IPS DF 6.9 (cell line): ENCODE results near the gene RPA1.
"Not testable (repeated sequence)": the region's sequence is repeated elsewhere in the genome, so short reads cannot be mapped to it uniquely, and the experiment has no call there.

Source experiments
- DNase-seq: peaks from one replicate; pipeline ENCODE4 v3.0.0-alpha.2; 2013; ENCODE audit warnings: low read depth, low spot score
- H3K27ac ChIP-seq: one replicate; pipeline ENCODE4 v1.5.1; 2013; ENCODE audit warnings: low read length, control low read depth
- H3K27me3 ChIP-seq: 2 replicates; pipeline ENCODE4 v1.6.1; 2013; ENCODE audit warnings: mild to moderate bottlenecking, low read length; ENCODE audit not compliant: control insufficient read depth, insufficient read depth
- H3K36me3 ChIP-seq: 2 replicates; pipeline ENCODE4 v1.6.1; 2013; ENCODE audit warnings: low read length; ENCODE audit not compliant: control insufficient read depth, insufficient read depth
- H3K4me1 ChIP-seq: 2 replicates; pipeline ENCODE4 v1.6.1; 2013; ENCODE audit warnings: low read length; ENCODE audit not compliant: control insufficient read depth, insufficient read depth
- H3K4me3 ChIP-seq: 2 replicates; pipeline ENCODE4 v1.5.1; 2013; ENCODE audit warnings: mild to moderate bottlenecking, low read length
- H3K9me3 ChIP-seq: 2 replicates; pipeline ENCODE4 v1.6.1; 2013; ENCODE audit warnings: low read length, inconsistent platforms; ENCODE audit not compliant: control insufficient read depth, insufficient read depth
- WGBS: extraction: QIAGEN DNeasy Blood & Tissue Kit; methylation state at CpG from one replicate; pipeline ENCODE4 v1.1.7; 2013; ENCODE audit warnings: mixed read lengths, missing lambda C conversion rate; ENCODE audit not compliant: insufficient read length, insufficient coverage; 5-methylcytosine and 5-hydroxymethylcytosine counted together

RPA1 gene

GRCh38 chr17:1895479-1895878, 65.7 kb downstream of the RPA1 start:
- not testable (repeated sequence) for DNase-seq, H3K4me3 ChIP-seq, H3K4me1 ChIP-seq, H3K27ac ChIP-seq, H3K9me3 ChIP-seq, H3K27me3 ChIP-seq
- no CpG with 5 or more reads among the region's 11 CpGs for WGBS
- H3K36me3 ChIP-seq, result peaks cover 20% of the 10 kb centered on the region

- Histone ChIP-seq H3K27me3 (no peaks in the 10 kb centered on the region), H3K36me3 (peaks cover 18% of the 10 kb centered on the region), H3K9me3 (no peaks in the 10 kb centered on the region), H3K27ac (no peak overlapping the region), H3K4me3 (no peak overlapping the region), H3K4me1 (no peaks in the 10 kb centered on the region)
- DNase-seq, result no peak
- no CpG with 5 or more reads among the region's 25 CpGs for WGBS
Measured at GRCh38 chr17:1896243-1897104, 66.7 kb downstream of the RPA1 start.

GRCh38 chr17:1897105-1897656, 67.4 kb downstream of the RPA1 start:
- Histone ChIP-seq H3K4me1 (no peaks in the 10 kb centered on the region), H3K36me3 (peaks cover 18% of the 10 kb centered on the region), H3K27me3 (no peaks in the 10 kb centered on the region), H3K4me3 (no peak overlapping the region), H3K27ac (no peak overlapping the region), H3K9me3 (no peaks in the 10 kb centered on the region)
- WGBS, result no CpG with 5 or more reads among the region's 18 CpGs
- DNase-seq, result no peak

- H3K27ac ChIP-seq, result no peak overlapping the region
- no peak for DNase-seq
- H3K4me1 ChIP-seq, result no peaks in the 10 kb centered on the region
- no peaks in the 10 kb centered on the region for H3K9me3 ChIP-seq
- no CpG with 5 or more reads among the region's 17 CpGs for WGBS
- H3K36me3 ChIP-seq, result peaks cover 18% of the 10 kb centered on the region
- no peaks in the 10 kb centered on the region for H3K27me3 ChIP-seq
- no peak overlapping the region for H3K4me3 ChIP-seq
Measured at GRCh38 chr17:1898332-1898731, 68.5 kb downstream of the RPA1 start.

GRCh38 chr17:1898872-1899271, 69.1 kb downstream of the RPA1 start:
- no peak for DNase-seq
- Histone ChIP-seq H3K4me3 (no peak overlapping the region), H3K4me1 (no peaks in the 10 kb centered on the region), H3K36me3 (peaks cover 18% of the 10 kb centered on the region), H3K27me3 (no peaks in the 10 kb centered on the region), H3K9me3 (no peaks in the 10 kb centered on the region), H3K27ac (no peak overlapping the region)
- WGBS, result no CpG with 5 or more reads among the region's 12 CpGs

GRCh38 chr17:1899403-1900000, 69.7 kb downstream of the RPA1 start:
- no peaks in the 10 kb centered on the region for H3K9me3 ChIP-seq
- H3K27ac ChIP-seq, result no peak overlapping the region
- H3K36me3 ChIP-seq, result peaks cover 18% of the 10 kb centered on the region
- H3K4me3 ChIP-seq, result no peak overlapping the region
- H3K27me3 ChIP-seq, result no peaks in the 10 kb centered on the region; the same call in 1 of the 2 replicates
- no CpG with 5 or more reads among the region's 8 CpGs for WGBS
- DNase-seq, result no peak
- no peaks in the 10 kb centered on the region for H3K4me1 ChIP-seq

- no CpG with 5 or more reads among the region's 17 CpGs for WGBS
- no peaks in the 10 kb centered on the region; the same call in 1 of the 2 replicates for H3K4me1 ChIP-seq
- no peaks in the 10 kb centered on the region for H3K36me3 ChIP-seq
- no peak overlapping the region for H3K27ac ChIP-seq
- H3K27me3 ChIP-seq, result peaks cover 37% of the 10 kb centered on the region
- no peak for DNase-seq
- no peak overlapping the region for H3K4me3 ChIP-seq
- no peaks in the 10 kb centered on the region for H3K9me3 ChIP-seq
Measured at GRCh38 chr17:1904273-1905182, 74.7 kb downstream of the RPA1 start.

GRCh38 chr17:1905190-1905913, 75.5 kb downstream of the RPA1 start:
- WGBS, result no CpG with 5 or more reads among the region's 25 CpGs
- no peaks in the 10 kb centered on the region; the same call in 1 of the 2 replicates for H3K4me1 ChIP-seq
- no peak overlapping the region for H3K27ac ChIP-seq
- DNase-seq, result no peak
- H3K27me3 ChIP-seq, result peaks cover 45% of the 10 kb centered on the region
- no peaks in the 10 kb centered on the region for H3K36me3 ChIP-seq
- H3K4me3 ChIP-seq, result no peak overlapping the region
- H3K9me3 ChIP-seq, result no peaks in the 10 kb centered on the region

GRCh38 chr17:1906662-1907101, 76.9 kb downstream of the RPA1 start:
- Histone ChIP-seq H3K36me3 (no peaks in the 10 kb centered on the region), H3K9me3 (no peaks in the 10 kb centered on the region), H3K4me3 (no peak overlapping the region), H3K27ac (no peak overlapping the region), H3K27me3 (peaks cover 45% of the 10 kb centered on the region), H3K4me1 (no peaks in the 10 kb centered on the region; the same call in 1 of the 2 replicates)
- no peak for DNase-seq
- WGBS, result no CpG with 5 or more reads among the region's 8 CpGs
